Tibial nerve (tissue), 4 donors: ENCODE measurements around the gene RADX.

Experiments used
- EP300 ChIP-seq, 2 donors: sonication (generic); formaldehyde crosslinking; IDR thresholded peaks; one replicate each; pipeline ENCODE4 v1.6.1; 2017; ENCODE audit warnings: antibody characterized with exemption in 2 of 2, mild to moderate bottlenecking in 1 of 2
- POLR2A ChIP-seq, 2 donors: fragments of 450-650 bp; IDR thresholded peaks; one replicate each; pipeline ENCODE4 v1.6.1; 2017; ENCODE audit warnings: antibody characterized with exemption in 2 of 2, mild to moderate bottlenecking in 2 of 2, moderate library complexity in 2 of 2
- TF ChIP-seq, protein P1 (sequence below), 5 experiments: fragments of 200-600 bp in 3 of 5; fragments of 450-650 bp in 2 of 5; sonication (generic) in 3 of 5; IDR thresholded peaks; one replicate each; pipeline ENCODE4 v1.5.1; 2016 to 2019; ENCODE audit warnings: antibody characterized with exemption in 5 of 5, mild to moderate bottlenecking in 3 of 5, moderate library complexity in 2 of 5

GRCh38 chrX:106684207-106684606 lies 72.4 kb downstream of the RADX start:
- TF ChIP-seq, protein P1, sequence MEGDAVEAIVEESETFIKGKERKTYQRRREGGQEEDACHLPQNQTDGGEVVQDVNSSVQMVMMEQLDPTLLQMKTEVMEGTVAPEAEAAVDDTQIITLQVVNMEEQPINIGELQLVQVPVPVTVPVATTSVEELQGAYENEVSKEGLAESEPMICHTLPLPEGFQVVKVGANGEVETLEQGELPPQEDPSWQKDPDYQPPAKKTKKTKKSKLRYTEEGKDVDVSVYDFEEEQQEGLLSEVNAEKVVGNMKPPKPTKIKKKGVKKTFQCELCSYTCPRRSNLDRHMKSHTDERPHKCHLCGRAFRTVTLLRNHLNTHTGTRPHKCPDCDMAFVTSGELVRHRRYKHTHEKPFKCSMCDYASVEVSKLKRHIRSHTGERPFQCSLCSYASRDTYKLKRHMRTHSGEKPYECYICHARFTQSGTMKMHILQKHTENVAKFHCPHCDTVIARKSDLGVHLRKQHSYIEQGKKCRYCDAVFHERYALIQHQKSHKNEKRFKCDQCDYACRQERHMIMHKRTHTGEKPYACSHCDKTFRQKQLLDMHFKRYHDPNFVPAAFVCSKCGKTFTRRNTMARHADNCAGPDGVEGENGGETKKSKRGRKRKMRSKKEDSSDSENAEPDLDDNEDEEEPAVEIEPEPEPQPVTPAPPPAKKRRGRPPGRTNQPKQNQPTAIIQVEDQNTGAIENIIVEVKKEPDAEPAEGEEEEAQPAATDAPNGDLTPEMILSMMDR (IDR thresholded peaks at IDR 0.05) = no peak
- TF ChIP-seq POLR2A (IDR thresholded peaks at IDR 0.05) (no peak), EP300 (IDR thresholded peaks at IDR 0.05) (no peak)
